ENCODE data around the gene LPP.

- no peak for TF ChIP-seq CTCF (IDR thresholded peaks at IDR 0.05)
- no peak for TF ChIP-seq POLR2A (IDR thresholded peaks at IDR 0.05)
- TF ChIP-seq POLR2AphosphoS5 (IDR thresholded peaks at IDR 0.05): no peak
These were observed 107.1 kb downstream of the LPP start for GRCh38 chr3:188261011-188261410.
